GM18951 (cell line): Measurements from ENCODE around the gene TMEM43.

Experiments used
- POLR2A ChIP-seq: IDR thresholded peaks from 4 replicates; pipeline ENCODE4 v1.6.1; 2011; ENCODE audit warnings: mild to moderate bottlenecking; ENCODE audit not compliant: insufficient read length, insufficient read depth; ENCODE audit errors: extremely low read depth
- in situ Hi-C: fragments of 300-500 bp; cut with MboI; formaldehyde crosslinking; loops from one replicate; pipeline ENCODE4 v1.12.0; 2022; ENCODE audit warnings: low sequenced_read_pairs, mixed read lengths, inconsistent platforms; ENCODE audit not compliant: unreplicated experiment

Gene TMEM43

DNA sequence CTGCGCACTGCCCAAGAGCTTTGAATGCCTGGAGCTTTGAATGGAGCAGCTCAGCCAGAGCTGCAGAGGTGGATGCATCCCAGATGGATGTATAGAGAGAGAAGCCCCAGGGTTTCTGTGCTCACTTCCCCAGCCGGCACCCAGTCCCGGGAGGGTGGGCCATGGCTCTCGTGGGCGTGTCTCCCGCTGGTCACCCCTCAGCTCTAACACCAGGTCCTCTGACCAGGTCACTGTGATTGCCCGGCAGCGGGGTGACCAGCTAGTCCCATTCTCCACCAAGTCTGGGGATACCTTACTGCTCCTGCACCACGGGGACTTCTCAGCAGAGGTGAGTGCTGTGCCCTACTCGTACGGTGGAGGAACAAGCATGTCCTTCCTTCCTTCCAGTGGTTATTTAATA lies 10.7 kb downstream of the TMEM43 start:
- TF ChIP-seq POLR2A = no peak
- in situ Hi-C loops = no loop called here

DNA sequence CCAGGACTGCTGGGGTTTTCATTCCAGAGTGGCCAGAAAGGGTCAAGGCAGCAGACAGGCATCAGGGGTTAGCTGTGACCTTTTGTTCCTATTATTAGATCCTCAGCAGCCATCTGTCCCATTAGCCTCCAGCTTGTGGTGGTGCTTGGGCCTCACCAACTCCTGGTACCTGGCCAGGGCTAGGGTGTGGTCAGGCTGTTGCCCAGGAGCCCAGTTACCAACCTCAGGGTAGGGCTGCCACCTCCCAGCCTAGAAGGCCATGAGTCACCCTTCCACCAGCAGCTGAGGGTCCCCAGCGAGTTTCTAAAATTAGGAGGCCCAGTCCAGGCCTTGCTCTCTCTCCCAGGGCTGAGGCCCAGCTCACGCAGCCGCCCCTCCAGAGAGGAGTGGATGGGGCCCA lies 12.2 kb downstream of the TMEM43 start:
- in situ Hi-C loops = no loop called here
- TF ChIP-seq POLR2A = no peak

DNA sequence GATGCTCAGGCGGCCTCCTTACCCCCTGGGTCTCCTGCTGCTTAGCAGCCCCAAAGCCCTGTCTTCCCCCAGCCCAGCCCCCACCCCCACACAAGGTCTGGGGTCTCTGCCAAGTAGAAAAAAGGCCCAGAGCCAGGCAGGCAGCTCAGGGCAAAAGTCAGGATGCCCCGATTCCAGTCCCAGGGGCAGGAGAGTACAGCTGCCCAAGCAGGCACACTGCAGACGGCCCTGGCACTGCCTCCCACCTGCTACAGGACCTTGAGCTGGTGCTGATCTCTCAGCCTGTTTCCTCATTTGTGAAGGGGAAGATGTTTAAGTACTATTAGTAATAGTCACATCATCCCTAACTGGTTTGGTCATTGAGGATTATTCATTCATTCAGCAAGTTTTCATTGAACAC lies 12.6 kb downstream of the TMEM43 start:
- in situ Hi-C loops = no loop called here

DNA sequence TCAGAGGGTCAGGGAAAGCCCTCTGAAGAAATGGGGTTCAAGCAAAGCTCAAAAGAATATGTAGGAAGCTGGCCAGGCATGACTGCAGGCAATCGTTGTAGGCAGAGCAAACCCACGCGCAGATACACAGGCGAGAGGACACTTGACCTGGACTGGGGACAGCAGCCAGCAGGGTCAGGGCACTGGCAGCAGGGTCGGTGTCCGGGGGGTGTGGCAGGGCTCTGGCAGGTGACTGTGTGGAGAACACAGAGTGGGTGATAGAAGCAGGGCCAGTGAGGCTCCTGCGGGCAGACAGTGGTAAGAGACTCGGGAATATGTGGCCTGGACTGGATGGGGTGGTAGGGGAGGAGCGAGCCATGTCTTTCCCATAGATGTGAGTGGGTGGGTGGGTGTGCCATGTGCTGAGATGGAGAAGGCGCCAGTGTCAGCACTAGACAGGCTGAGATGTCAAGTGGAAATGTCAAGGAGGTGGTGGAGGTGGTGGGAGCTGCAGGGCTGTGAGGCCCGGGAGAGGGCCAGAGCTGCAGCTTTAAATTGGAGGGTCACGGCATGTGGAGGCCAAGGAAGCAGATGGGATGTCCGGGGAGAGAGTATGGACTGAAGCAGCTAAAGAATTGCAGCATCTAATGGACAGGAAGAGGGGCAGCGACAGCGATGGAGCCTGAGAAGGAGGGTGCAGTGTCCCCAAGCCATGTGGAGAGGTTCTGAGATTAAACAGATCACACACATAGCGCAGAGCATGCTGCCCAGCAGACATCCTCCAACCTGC lies 13.4 kb downstream of the TMEM43 start:
- in situ Hi-C loops = no loop called here
- TF ChIP-seq POLR2A = no peak

More for the DNA sequence above, 12.6 kb downstream of the TMEM43 start:
- TF ChIP-seq POLR2A = no peak

DNA sequence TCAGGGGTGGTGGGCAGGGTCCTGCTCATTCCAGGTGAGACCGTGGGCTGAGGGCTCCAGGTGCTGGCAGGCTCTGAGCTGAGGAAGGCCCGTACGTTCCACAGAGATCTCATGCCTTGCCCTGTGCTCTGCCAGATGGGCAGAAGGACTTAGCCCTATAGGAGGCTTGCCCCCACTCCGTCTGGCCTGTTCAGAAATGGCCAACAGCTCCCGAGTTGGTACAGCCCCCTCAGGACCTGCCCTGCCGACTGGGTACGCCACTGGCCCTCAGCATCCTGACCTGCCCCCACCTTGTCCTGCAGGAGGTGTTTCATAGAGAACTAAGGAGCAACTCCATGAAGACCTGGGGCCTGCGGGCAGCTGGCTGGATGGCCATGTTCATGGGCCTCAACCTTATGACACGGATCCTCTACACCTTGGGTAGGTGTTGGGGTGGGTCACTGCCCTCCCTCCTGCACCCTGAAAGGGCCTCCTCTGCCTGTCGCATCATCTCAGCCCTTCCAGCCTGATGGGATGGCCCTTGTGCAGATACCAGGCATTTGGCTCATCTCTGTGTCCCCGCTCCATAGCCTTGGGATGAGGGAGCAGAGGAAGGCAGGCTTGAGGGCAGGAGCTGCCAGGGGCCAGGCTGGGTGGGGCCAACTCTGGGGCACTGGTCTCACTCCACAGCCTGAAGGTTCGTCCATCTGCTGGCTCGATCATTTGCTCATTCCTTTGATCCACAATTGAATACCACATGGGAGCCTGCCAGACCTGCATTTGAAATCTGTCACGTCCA lies 14.2 kb downstream of the TMEM43 start:
- in situ Hi-C loops = no loop called here

DNA sequence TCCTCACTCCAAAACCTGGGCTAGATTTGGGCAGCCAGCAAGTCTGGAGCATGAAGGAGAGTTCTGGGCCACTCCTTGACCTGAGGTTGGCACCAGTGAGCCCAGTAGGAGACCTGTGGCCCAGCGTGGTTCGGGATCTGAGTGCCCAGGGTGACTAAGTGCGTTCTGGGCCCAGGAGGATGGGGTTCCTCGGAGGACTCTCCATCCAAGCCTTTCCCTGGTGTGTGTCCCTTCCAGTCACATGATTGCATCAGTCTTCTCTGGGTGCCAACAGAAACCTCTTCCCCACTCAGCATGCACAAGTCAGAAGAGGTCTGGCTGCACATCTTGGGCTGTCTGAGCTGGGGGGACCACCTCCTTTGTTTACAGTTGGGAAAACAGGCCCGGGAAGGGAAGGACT lies 14.9 kb downstream of the TMEM43 start:
- in situ Hi-C loops = no loop called here
- TF ChIP-seq POLR2A = no peak

More for the DNA sequence above, 14.2 kb downstream of the TMEM43 start:
- no peak for TF ChIP-seq POLR2A

DNA sequence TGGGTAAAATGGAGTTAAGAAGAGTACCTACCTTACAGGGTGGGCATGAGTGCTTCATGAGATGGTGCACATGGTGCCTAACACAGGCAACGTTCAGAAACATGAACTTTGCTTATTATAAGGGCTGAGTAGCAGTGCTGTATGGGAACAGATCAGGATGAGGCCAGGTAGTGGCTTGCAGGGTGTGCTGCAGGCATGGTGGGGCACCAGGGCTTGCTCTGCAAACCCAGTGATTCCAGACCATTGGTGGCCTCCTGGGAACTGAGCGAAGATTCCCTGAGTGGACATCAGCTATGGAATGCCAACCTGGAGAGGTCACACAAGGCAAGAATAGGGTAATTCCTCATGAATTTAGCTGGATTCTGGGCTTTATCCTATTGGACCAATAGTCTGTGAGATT lies 15.8 kb downstream of the TMEM43 start:
- TF ChIP-seq POLR2A = no peak
- in situ Hi-C loops = no loop called here

DNA sequence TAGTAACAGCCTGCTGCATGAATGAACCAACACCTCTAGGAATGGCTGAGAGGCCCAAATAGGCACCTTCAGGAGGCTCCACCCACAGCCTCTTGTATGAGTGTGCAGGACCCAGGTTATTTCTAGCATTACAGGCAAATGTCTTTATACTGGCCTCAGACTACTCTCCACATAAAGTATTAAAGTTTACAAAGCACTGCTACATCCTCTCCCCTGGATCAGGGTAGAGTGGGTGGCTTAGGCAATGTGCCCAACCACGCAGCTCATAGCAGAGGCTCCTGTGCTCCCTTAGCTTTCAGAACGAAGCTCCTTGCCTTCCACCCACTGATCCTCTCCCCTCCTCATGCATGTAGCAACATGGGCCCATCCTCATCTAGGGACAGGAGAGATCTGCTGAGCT lies 16.3 kb downstream of the TMEM43 start:
- in situ Hi-C loops = no loop called here
- TF ChIP-seq POLR2A = no peak

DNA sequence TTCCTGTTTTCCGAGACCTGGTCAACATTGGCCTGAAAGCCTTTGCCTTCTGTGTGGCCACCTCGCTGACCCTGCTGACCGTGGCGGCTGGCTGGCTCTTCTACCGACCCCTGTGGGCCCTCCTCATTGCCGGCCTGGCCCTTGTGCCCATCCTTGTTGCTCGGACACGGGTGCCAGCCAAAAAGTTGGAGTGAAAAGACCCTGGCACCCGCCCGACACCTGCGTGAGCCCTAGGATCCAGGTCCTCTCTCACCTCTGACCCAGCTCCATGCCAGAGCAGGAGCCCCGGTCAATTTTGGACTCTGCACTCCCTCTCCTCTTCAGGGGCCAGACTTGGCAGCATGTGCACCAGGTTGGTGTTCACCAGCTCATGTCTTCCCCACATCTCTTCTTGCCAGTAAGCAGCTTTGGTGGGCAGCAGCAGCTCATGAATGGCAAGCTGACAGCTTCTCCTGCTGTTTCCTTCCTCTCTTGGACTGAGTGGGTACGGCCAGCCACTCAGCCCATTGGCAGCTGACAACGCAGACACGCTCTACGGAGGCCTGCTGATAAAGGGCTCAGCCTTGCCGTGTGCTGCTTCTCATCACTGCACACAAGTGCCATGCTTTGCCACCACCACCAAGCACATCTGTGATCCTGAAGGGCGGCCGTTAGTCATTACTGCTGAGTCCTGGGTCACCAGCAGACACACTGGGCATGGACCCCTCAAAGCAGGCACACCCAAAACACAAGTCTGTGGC lies 16.9 kb downstream of the TMEM43 start:
- in situ Hi-C loops = no loop called here
- TF ChIP-seq POLR2A = no peak

DNA sequence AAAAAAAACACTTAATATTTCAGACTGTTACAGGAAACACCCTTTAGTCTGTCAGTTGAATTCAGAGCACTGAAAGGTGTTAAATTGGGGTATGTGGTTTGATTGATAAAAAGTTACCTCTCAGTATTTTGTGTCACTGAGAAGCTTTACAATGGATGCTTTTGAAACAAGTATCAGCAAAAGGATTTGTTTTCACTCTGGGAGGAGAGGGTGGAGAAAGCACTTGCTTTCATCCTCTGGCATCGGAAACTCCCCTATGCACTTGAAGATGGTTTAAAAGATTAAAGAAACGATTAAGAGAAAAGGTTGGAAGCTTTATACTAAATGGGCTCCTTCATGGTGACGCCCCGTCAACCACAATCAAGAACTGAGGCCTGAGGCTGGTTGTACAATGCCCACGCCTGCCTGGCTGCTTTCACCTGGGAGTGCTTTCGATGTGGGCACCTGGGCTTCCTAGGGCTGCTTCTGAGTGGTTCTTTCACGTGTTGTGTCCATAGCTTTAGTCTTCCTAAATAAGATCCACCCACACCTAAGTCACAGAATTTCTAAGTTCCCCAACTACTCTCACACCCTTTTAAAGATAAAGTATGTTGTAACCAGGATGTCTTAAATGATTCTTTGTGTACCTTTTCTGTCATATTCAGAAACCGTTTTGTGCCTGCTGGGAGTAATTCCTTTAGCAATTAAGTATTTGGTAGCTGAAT lies 17.9 kb downstream of the TMEM43 start:
- TF ChIP-seq POLR2A = no peak
- in situ Hi-C loops = no loop called here

DNA sequence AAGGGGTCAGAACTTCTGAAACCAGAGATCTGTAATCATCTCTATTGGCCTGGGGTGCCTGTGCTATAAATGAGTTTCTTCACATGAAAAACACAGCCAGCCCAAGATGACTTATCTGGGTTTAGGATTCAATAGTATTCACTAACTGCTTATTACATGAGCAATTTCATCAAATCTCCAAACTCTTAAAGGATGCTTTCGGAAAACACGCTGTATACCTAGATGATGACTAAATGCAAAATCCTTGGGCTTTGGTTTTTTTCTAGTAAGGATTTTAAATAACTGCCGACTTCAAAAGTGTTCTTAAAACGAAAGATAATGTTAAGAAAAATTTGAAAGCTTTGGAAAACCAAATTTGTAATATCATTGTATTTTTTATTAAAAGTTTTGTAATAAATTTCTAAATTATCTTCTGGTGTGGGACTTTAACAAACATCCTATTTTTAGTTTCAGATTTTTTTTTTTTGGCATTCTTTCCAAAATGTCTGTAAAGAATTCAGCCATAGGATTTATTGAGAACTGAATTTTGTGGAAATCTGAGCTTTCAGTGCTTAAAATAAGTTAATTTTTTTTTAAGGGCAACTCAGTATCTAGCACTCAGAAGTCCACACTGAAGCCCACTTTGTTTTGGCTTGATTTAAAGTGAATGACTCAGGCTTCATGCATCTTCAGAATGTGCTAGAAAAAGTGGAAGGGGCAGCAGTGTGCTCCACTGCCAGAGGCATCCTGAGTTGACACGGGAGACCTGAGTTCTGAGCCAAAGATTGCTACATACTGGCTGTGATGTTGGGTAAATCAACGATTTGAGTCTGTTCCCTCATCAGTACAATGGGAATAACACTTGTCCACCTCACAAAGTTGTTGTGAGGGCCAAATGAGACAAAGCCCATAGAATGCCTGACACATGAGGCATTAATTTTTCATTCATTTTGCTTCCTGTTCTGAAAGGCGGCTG lies 18.7 kb downstream of the TMEM43 start:
- in situ Hi-C loops = no loop called here

More for the DNA sequence above, 18.7 kb downstream of the TMEM43 start:
- no peak for TF ChIP-seq POLR2A
